Tibial artery (tissue), 4 donors: Measurements from ENCODE around the gene PRKG1.
"Not testable (repeated sequence)": the region's sequence is repeated elsewhere in the genome, so short reads cannot be mapped to it uniquely, and the experiment has no call there.

Source experiments
- DNase-seq, 2 donors: peaks; one replicate each; pipeline ENCODE4 v3.0.0-alpha.2; 2019
- H3K27ac ChIP-seq, 2 donors: fragments of 200-600 bp; sonication (generic) in 1 of 2; 1 replicate in 1 of 2; 2 replicates in 1 of 2; pipeline ENCODE4 v1.5.1; 2018 to 2019; ENCODE audit warnings: mild to moderate bottlenecking in 1 of 2
- H3K27me3 ChIP-seq, 2 donors: fragments of 200-600 bp; sonication (generic) in 1 of 2; one replicate each; pipeline versions ENCODE4 v1.5.1 to v1.6.0; 2016 to 2019
- H3K36me3 ChIP-seq, 3 donors: fragments of 200-600 bp; sonication (generic) in 2 of 3; one replicate each; pipeline ENCODE4 v1.5.1; 2016 to 2019; ENCODE audit warnings: mild to moderate bottlenecking in 2 of 3
- H3K4me1 ChIP-seq, 4 donors: fragments of 200-600 bp; sonication (generic) in 2 of 4; 1 replicate in 3 of 4; 2 replicates in 1 of 4; pipeline ENCODE4 v1.5.1; 2016 to 2019
- H3K4me3 ChIP-seq, 2 donors: fragments of 200-600 bp; sonication (generic) in 1 of 2; 1 replicate in 1 of 2; 2 replicates in 1 of 2; pipeline ENCODE4 v1.5.1; 2018 to 2019; ENCODE audit warnings: mild to moderate bottlenecking in 2 of 2
- H3K9me3 ChIP-seq, 3 donors: fragments of 200-600 bp; sonication (generic) in 1 of 3; one replicate each; pipeline ENCODE4 v1.5.1; 2016 to 2019
- intact Hi-C: fragments of 100-400 bp; cut with DNase I; formaldehyde crosslinking; loops from one replicate; pipeline ENCODE4 v1.15.0; 2023; ENCODE audit warnings: low total_unique reads
- TF ChIP-seq, protein P1 (sequence below), 2 experiments: fragments of 200-600 bp in 1 of 2; fragments of 450-650 bp in 1 of 2; IDR thresholded peaks; one replicate each; pipeline ENCODE4 v1.5.1; 2017 to 2019; ENCODE audit warnings: antibody characterized with exemption in 2 of 2, mild to moderate bottlenecking in 1 of 2, moderate library complexity in 1 of 2

Gene PRKG1

DNA sequence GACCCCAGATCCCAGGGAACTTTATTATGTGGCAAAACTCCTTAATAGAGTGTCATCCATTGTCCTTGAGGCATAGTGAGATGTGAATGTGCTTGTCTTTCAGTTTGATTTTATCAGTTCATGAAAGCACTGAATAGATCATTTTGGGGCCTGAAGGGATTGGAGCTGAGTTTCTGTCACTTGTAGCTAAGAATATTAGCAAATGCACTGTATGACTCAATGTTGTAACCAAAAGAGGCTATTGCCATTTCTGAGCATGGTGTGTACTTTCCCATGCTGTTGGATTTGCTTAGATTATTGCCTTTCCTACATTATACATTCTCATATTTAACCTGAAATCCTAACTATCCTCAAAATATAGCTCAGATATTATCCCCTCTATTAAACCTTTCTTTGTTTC is 130.4 kb downstream of the PRKG1 start:
- Histone ChIP-seq H3K36me3 (no peaks in the 10 kb centered on the region), H3K4me3 (no peak overlapping the region), H3K27me3 (no peaks in the 10 kb centered on the region), H3K9me3 (no peaks in the 10 kb centered on the region), H3K4me1 (peaks cover 0 to 88% (median 30%) of the 10 kb centered on the region in 4 donors), H3K27ac (peak overlapping the region; percentile 39 to 47)
- TF ChIP-seq, protein P1, sequence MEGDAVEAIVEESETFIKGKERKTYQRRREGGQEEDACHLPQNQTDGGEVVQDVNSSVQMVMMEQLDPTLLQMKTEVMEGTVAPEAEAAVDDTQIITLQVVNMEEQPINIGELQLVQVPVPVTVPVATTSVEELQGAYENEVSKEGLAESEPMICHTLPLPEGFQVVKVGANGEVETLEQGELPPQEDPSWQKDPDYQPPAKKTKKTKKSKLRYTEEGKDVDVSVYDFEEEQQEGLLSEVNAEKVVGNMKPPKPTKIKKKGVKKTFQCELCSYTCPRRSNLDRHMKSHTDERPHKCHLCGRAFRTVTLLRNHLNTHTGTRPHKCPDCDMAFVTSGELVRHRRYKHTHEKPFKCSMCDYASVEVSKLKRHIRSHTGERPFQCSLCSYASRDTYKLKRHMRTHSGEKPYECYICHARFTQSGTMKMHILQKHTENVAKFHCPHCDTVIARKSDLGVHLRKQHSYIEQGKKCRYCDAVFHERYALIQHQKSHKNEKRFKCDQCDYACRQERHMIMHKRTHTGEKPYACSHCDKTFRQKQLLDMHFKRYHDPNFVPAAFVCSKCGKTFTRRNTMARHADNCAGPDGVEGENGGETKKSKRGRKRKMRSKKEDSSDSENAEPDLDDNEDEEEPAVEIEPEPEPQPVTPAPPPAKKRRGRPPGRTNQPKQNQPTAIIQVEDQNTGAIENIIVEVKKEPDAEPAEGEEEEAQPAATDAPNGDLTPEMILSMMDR (IDR thresholded peaks at IDR 0.05): no peak
- intact Hi-C loops: no loop called here
- no peak for DNase-seq

DNA sequence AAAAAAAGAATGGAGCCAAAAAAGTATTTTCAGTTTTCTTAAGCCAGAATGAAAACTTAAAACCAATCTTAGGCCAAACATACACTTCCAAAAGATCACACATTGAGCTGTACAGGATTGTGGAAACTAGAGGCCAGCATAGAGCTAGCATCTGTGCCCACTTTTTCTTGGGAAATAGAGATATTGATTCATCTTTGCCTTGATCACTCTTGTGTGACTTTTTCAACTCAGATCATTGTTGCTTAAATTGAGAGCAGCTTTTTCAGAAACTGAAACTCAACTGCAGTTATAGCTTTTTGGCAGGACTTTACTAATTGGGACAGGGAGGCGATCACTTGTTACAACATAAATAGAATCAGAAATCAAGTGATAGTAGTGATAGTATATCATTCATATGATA is 132.2 kb downstream of the PRKG1 start:
- H3K27me3 ChIP-seq: no peaks in the 10 kb centered on the region
- no peaks in the 10 kb centered on the region for H3K9me3 ChIP-seq
- intact Hi-C loops: no loop called here
- no peak for DNase-seq
- H3K27ac ChIP-seq: peak overlapping the region; percentile 4 to 52
- TF ChIP-seq, protein P1 (IDR thresholded peaks at IDR 0.05): no peak
- H3K4me3 ChIP-seq: no peak overlapping the region
- peaks cover 0 to 76% (median 27%) of the 10 kb centered on the region in 4 donors for H3K4me1 ChIP-seq
- no peaks in the 10 kb centered on the region for H3K36me3 ChIP-seq

DNA sequence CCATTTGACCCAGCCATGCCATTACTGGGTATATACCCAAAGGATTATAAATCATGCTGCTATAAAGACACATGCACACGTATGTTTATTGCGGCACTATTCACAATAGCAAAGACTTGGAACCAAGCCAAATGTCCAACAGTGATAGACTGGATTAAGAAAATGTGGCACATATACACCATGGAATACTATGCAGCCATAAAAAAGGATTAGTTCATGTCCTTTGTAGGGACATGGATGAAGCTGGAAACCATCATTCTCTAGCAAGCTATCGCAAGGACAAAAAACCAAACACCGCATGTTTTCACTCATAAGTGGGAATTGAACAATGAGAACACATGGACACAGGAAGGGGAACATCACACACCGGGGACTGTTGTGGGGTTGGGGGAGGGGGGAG is 138.7 kb downstream of the PRKG1 start:
- DNase-seq, H3K4me3 ChIP-seq, intact Hi-C loops, H3K36me3 ChIP-seq, H3K27ac ChIP-seq, H3K27me3 ChIP-seq, H3K9me3 ChIP-seq: not testable (repeated sequence)
- peaks cover 0 to 52% (median 19%) of the 10 kb centered on the region in 4 donors for H3K4me1 ChIP-seq

DNA sequence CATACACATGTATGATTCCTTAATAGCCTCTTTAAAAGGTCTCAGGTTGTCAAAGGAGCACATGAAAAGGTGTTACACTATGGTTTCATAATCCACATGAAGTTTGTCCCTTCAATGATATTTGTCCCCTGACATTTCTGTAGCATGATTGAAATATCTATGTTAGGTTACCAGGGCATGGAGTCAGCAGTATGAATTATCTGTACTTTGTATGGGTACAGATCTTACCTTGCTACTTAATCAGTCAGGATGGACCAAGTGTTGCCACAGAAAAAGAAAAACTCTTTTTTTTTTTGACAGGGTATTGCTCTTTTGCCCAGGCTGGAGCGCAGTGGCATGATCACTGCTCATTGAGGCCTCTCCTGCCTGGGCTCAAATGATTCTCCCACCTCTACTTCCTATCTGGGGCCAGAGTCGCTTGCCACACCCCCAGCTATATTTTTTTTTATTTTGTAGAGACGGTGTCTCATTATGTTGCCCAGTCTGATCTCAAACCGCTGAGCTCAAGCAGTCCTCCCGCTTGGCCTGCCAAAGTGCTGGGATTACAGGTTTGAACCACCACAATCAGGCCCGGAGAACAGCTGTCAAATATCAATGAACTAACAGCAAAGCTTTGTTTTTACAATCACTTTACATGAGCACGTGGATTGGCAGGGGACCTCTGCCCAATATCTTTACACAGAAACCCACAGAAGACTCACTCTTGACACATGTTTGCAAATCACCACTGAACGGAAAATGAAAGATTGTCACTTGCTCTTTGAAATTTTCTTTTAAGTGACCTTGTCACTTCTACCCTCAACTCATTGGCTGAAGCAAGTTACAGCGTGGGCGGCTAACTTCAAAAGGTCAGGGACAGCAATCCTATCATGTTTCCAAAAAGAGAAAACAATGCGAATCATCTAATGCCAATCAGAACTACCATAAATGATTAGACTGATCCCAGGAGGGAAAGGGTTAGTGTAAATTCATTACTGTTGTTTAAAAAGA is 140.2 kb downstream of the PRKG1 start:
- Histone ChIP-seq H3K36me3 (no peaks in the 10 kb centered on the region), H3K9me3 (no peaks in the 10 kb centered on the region), H3K4me3 (no peak overlapping the region), H3K27ac (no peak overlapping the region), H3K27me3 (no peaks in the 10 kb centered on the region), H3K4me1 (peaks cover 0 to 36% (median 9%) of the 10 kb centered on the region in 4 donors)
- intact Hi-C loops: no loop called here
- TF ChIP-seq, protein P1 (IDR thresholded peaks at IDR 0.05): no peak
- no peak for DNase-seq

DNA sequence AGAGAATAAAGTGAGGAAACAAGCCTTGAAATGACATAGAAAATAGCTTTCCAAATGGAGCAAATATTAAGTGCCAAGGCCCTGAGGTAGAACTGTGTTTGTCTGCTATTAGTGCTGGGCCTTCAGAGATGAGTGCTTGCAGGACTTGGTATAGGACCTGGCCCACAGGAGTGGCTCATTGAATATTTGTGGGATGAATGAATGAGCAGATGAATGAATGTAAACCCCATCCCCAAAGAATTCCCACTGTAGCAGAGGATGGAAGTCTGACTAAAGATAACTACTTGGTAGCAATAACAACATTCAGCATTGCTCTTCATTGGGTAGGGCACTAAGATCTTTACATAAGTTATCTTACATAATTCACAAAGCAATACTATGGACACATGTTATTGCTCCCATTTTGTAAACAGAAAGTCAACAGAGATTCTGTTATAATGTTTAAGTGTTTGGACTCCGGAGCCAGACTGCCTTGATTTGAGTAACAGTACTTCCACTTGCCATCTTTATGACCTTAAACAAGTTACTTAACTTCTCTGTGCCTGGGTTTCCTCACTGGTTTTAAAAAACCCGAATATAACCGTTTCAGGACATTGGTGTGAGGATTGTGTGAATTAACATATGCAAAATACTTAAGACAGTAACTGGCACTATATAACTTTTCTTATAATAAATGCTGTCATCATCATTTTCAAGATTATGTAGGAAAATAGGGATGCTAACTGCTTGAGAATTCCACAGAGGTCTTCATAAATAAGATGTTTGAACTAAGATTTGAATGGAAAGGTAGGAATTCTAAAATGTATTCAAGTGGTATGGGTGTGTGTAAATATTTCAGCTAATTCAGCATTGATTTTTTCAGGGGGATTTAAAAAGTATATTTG is 141.9 kb downstream of the PRKG1 start:
- no peak for DNase-seq
- Histone ChIP-seq H3K4me3 (no peak overlapping the region), H3K4me1 (peaks cover 0 to 31% (median 6%) of the 10 kb centered on the region in 4 donors), H3K36me3 (no peaks in the 10 kb centered on the region), H3K27ac (no peak overlapping the region), H3K27me3 (no peaks in the 10 kb centered on the region), H3K9me3 (no peaks in the 10 kb centered on the region)
- intact Hi-C loops: no loop called here
- TF ChIP-seq, protein P1 (IDR thresholded peaks at IDR 0.05): no peak
